Urothelium cell line (cell line): ENCODE results near the gene HMX1.
A peak's percentile ranks its signal among the peaks of the same experiment; 100 is the strongest.

Source experiments
- DNase-seq: peaks from one replicate; pipeline ENCODE4 v3.0.0; 2011; ENCODE audit warnings: low spot score, mixed read lengths
- FAIRE-seq: peaks from 2 replicates; lab custom pipeline; 2011; peaks lifted over from hg19 to GRCh38; lab: Jason Lieb, UNC

Gene HMX1

DNA sequence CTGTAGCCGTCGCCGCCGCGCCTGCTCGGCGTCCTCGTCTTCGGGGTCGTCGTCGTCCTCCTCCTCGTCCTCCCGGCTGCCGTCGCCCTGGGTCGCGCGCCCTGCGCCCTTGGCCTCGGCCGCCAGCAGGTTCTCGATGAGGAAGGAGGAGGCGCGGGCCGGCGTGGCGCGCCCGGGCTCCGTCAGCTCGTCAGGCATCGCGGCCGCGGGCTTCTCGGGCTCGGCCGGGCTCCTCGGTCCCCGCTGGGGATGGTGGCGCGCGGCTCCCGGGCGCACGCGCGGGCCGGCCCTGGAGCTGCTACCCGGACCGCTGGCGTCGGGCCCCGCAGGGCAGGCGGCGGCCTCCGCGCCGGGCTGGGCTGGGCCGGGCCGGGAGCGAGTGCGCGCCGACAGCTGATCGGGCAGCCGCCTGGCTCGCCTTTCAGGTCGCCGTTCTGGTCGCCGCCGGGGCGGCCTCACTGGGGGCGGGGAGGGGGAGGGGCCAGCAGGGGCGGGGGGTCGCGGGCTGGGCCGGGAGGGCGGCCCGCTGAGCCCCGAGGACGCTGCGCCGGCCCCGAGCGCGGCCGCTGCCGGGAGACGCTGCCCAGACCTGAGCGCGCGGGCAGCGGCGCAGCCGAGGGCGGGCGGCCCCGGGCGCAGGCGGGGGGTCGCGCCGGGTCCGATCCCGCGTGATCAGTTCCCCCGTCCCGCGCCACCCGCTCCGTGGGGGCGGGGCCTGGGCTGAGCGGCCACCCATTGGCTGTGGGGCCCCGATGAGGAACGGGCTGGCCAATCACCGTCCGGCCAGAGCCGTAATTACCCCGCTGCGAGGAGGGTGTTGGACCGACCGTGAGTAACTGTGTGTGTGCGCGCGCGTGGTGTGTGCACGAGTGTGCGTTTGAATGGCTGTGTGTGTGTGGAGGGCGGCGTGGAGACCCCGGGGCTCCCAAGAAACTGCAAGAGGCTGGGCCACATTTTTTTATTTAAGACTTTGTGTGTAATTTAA is at the start of gene HMX1:
Gene HMX1 (minus strand): TSS at position 423 of the 985 bp plus-strand sequence. CDS start 225 bp downstream, at position 198.
- FAIRE-seq: no peak
- no peak for DNase-seq

DNA sequence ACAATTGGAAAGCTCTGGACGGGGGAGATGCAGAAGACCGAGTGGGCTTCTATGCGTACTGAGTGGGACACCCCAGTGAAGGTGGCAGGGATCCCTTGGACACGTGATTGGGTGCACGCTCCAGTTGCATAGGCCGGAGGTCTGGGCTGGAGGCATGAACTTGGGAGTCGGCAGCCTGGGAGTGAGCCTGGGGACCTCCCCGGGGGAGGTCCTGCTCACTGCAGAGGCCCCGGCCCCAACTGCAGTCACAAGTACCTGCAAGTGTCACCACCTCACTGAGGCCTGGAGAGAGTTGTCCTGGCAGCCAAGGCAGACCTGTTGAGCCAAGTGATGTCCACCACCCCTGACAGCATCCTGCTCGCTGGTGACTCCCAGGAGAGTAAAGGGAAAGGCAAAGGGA is 49.3 kb upstream of the HMX1 start:
- no peak for DNase-seq
- FAIRE-seq: no peak

DNA sequence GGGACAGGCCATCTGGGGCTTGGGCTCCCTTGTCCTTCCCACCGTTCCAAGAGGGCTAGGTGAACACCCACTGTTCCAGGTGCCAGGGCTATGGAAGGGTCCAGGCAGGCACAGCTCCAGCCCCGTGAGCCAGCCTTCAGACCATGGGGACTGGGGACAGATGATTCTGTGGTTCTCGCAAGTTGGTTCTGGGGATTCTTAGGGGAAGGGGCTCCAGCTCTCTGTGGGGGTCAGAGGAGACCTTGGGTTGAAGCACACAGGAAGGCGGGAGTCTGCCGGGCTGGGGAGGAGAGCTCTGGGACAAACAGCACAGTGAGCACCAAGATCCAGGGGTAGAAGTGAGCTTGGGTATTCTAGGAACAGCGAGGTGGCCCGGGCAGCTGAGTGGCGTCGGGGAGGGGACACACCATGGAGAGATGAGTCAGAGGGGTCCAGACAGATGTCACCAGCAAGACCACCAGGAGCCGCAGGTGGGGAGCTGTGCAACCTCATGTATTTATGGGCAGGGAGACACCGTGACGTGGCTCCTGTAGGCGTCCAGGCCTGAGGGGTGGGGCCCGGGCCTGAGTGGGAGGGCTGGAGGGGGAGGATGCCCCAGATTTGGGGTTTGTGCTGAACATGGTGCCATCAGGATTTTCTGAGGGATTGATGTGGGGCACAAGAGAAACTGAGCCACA is 48.8 kb upstream of the HMX1 start:
- FAIRE-seq (no peak), DNase-seq (peak; percentile 0)

DNA sequence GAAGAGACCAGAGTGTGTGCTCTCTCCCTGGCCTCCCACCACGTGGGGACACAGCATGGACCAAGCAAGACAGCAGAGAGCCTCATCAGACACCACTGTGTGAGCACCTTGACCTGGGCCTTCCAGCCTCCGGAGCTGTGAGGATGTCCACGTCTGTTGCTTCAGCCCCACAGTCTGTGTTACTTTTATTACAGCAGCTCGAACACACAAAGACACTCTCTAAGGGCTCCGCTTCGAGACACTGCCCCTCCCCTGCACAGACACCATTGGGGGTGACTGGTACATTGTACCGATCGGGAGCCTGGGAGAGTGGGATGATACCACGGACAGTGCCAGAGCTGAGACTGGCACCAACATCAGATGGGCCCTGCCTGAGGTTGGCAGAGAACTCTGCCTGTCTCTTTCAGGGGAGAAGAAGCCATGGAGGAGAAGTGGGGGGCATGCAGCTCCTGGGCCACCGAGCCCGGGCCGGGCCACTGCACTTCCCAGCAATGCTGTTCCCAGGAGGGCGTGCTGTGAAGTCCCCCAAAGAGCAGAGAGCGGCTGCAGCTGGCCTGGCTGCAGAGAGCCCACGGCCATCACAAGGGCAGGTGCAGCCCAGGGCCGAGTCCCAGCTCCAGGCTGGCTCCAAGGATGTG is 48.1 kb upstream of the HMX1 start:
- FAIRE-seq (no peak), DNase-seq (peak; percentile 0)

DNA sequence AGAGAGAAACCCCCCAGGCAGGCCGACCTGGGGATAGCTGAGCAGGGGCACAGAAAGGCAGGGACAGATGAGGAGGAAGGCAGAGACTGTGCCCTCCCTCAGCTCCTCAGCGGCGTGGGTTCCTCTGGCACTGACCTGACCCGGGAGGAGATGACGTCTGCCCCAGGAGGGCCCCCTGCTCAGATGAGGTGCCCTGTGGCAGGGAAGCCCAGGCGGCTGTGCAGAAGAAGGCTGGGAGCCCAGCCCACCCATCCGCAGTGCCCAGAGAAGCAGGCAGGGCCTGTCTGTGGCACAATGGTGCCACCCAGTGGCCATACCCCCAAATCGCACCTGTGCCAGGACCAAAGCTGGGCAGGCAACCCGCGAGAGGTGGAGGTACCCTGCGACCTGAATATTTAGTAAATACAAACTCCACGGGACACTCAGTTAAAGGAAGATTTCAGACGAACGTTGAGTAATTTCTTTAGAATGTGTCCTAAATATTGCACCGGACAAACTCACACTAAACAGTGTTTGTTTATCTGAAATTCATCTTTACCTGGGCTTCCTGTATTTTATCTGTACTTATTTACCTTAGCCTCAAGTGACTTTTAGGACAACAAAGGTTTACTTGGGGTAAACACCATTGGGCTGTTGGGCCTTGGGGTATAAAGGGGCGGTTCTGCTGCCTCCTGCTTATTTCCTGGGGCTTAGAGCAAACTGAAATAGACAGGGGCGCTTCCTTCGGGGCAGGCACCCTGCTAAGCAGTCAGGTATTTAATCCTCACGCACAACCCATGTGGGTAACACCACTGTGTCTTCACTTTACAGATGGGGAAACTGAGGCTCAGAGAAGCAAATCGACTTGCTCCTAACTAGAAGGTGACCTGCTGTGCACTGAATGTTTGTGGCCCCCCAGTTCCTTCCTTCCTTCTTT is 46.5 kb upstream of the HMX1 start:
- FAIRE-seq: peak; percentile 35
- DNase-seq: peak; percentile 76

DNA sequence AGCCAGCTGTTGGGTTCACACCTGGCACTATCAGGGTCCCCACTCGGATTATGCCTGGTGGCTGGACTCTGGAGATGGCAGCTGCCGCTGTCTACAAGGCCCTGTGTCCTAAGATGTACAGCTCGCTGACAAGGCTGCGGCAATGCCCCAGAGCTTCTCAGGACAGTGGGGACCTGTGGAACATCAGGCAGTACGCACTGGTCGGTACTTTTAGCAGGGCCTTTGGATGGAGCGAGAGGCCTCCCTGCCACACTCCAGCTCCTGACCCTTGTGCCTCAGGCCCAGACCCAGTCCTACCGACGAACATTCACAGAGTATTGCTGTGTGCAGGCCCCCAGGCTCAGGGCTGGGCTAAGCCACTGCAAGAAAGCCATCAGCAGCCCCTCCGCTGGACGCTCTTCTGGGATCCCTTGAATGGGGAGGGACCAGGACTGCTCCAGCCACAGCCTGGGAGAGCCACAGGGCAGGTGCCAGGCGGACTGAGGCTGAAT is 45.7 kb upstream of the HMX1 start:
- DNase-seq: peak; percentile 0
- no peak for FAIRE-seq

- FAIRE-seq (no peak), DNase-seq (no peak)
These were observed 45.3 kb upstream of the HMX1 start for GRCh38 chr4:8916906-8917305.

GRCh38 chr4:8916351-8916885 is 44.8 kb upstream of the HMX1 start:
- DNase-seq: peak; percentile 2
- no peak for FAIRE-seq

DNA sequence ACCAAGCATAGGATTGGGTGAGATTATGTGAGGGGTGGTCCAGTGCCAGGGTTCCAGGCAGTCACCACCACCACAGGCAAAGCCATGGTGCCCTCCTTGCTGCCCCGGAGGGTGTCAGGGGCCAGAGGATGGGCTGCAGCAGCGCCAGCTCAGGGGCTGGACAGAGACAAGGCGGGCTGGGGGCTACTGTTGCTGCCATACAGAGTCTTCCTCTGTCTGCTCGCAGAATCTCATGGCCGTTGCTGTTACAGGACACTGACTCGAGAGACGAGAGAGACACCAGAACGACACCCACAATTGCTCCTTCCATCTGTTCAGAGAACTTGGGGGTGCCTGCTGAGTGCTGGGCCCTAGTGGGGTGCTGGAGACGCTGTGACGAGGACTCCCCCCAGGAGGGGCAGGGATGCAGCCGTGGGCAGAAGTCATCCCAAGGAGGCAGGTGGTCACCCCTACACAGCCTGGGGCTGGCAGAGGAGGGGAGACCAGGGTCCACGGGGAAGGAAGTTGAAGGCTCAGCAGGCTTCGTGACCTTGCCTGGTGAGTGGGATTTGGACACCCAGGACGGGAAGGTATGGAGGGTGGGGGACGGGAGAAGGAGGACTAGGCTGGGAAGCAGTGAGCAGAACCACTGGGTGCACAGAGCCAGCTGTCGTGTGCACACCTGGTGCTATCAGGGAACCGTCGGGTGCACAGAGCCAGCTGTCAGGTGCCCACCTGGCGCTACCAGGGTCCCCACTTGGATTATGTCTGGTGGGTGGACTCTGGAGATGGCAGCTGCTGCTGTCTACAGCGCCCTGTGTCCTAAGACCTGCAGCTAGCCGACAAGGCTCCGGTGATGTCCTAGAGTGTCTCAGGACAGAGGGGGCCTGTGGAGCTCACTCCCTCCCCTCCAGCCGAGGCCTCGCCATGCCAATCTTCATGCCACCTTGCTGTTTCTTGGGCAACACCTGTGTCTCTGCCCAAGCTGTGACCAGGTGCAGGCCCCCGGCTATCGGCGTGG is 43.9 kb upstream of the HMX1 start:
- DNase-seq (peak; percentile 0), FAIRE-seq (no peak)

GRCh38 chr4:8914461-8915171 is 43.0 kb upstream of the HMX1 start:
- DNase-seq (peak; percentile 0), FAIRE-seq (no peak)

GRCh38 chr4:8913858-8914460 is 42.3 kb upstream of the HMX1 start:
- FAIRE-seq (no peak), DNase-seq (peak; percentile 2)

GRCh38 chr4:8913121-8913857 is 41.6 kb upstream of the HMX1 start:
- peak; percentile 3 for DNase-seq
- no peak for FAIRE-seq

DNA sequence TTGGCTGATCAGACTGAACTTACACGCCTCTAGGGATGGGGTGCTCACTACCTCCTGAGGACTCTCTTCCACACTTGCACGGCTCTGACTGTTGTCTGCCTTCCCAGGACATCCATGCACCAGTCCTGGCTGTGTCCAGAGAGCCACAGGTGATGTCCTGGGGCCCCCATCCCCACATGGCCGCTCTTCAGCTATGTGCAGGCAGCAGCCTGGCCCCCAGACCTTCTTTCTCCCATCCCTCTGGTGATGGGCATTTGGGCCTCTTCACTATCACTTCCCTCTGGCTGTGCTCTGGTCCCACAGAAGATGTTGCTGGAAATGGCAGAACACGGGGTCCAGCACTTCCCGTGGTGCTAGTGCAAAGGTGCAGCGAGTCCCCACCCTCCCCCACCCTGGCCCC is 40.9 kb upstream of the HMX1 start:
- DNase-seq: peak; percentile 1
- FAIRE-seq: no peak

DNA sequence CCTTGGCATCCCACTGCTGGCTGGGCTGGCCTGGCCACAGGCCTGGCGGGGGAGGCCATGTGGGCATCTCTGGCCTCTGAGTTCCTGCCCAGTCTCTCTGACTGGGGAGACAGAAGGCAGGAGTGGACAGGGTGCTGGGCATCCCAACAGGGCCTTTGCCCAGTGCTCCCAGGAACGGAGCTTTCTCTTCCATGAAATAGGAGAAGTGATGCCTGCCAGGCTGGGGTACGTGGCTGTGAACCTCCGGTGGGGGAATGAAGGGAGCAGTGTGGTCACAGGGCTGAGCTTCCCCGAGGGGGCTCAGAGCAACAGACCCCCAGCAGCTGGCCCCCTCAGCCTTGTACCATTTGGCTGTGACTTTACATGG is 40.4 kb upstream of the HMX1 start:
- no peak for FAIRE-seq
- no peak for DNase-seq

- FAIRE-seq (no peak), DNase-seq (peak; percentile 28)
These were observed 39.9 kb upstream of the HMX1 start for GRCh38 chr4:8911316-8912088.

- no peak for FAIRE-seq
These were observed 39.2 kb upstream of the HMX1 start for GRCh38 chr4:8910822-8911315.

More at GRCh38 chr4:8910822-8911315, 39.2 kb upstream of the HMX1 start:
- peak; percentile 1 for DNase-seq
